A673 (cell line): ENCODE results near the gene TGM4.

Experiments used
- CTCF ChIP-seq: fragments of 300-800, 200-600 bp; sonication (generic); conservative IDR thresholded peaks from 2 replicates; pipeline ENCODE4 v1.5.1; 2017; ENCODE audit warnings: low read depth, mild to moderate bottlenecking, antibody characterized with exemption, low read length, moderate library complexity, mixed read lengths
- EZH2 ChIP-seq: fragments of 200-600 bp; sonication (generic); IDR thresholded peaks from 2 replicates; pipeline ENCODE4 v1.6.1; 2017; ENCODE audit warnings: borderline replicate concordance, low read depth, mild to moderate bottlenecking, mixed read lengths, antibody characterized with exemption, low read length; ENCODE audit not compliant: poor library complexity, severe bottlenecking

GRCh38 chr3:44926172-44926571 is 51.8 kb downstream of the TGM4 start:
- TF ChIP-seq CTCF (0 out of 2 replicates have a peak, but pooled peaks have one; percentile 32), EZH2 (no peak)
